Panc1 (cell line): ENCODE data around the gene RASGRP2. TPM values are rescaled to one million over a fixed set of nuclear protein-coding genes. Genes with fewer than 3 reads are reported as not detected.

Experiments
- ATAC-seq: fragments of 200-7000 bp; cut with Tn5 transposase; 2 replicates; pipeline ENCODE4 v1.9.1; 2020; ENCODE audit warnings: mild to moderate bottlenecking, moderate library complexity
- BruUV-seq: library from RNA; stranded (reverse); fragments of 400-500 nt; replicated peaks from 2 replicates; lab custom pipeline; 2021; lab: Mats Ljungman, UMichigan
- CTCF ChIA-PET: fragments of 300-600 bp; sonication (Branson Sonifier 250); formaldehyde crosslinking; loops from one replicate; lab custom pipeline; 2022; ENCODE audit warnings: antibody characterized with exemption; lab: Charles Lee
- POLR2A ChIA-PET: fragments of 300-600 bp; sonication (Branson Sonifier 250); formaldehyde crosslinking; loops from one replicate; lab custom pipeline; 2022; ENCODE audit warnings: antibody characterized with exemption; lab: Charles Lee
- DNase-seq: peaks from one replicate; pipeline ENCODE4 v3.0.0-alpha.2; 2010; ENCODE audit warnings: low read depth, low spot score
- H3K27ac ChIP-seq: 2 replicates; pipeline ENCODE4 v1.5.1; 2011; ENCODE audit warnings: mild to moderate bottlenecking, low read length, inconsistent platforms
- H3K27me3 ChIP-seq: fragments of 200-500 bp; sonication (Bioruptor generic); 2 replicates; pipeline ENCODE4 v1.6.0; 2014; ENCODE audit warnings: low read length, inconsistent platforms; ENCODE audit not compliant: control insufficient read depth, insufficient read depth
- H3K36me3 ChIP-seq: fragments of 200-500 bp; sonication (Bioruptor generic); 2 replicates; pipeline ENCODE4 v1.5.1; 2014; ENCODE audit warnings: inconsistent platforms, mild to moderate bottlenecking, low read length, moderate library complexity; ENCODE audit not compliant: control insufficient read depth, insufficient read depth
- H3K4me1 ChIP-seq: 2 replicates; pipeline ENCODE4 v1.5.1; 2011; ENCODE audit warnings: inconsistent platforms, mild to moderate bottlenecking, low read length, moderate library complexity; ENCODE audit not compliant: control insufficient read depth, insufficient read depth
- H3K4me3 ChIP-seq, 2 experiments: 2 replicates each; pipeline ENCODE4 v1.5.1; 2011 to 2012; ENCODE audit warnings: low read depth in 2 of 2, low read length in 2 of 2, mild to moderate bottlenecking in 2 of 2, inconsistent platforms in 1 of 2, moderate library complexity in 1 of 2
- H3K9me3 ChIP-seq: fragments of 200-500 bp; sonication (Bioruptor generic); 2 replicates; pipeline ENCODE4 v1.5.1; 2014; ENCODE audit warnings: low read depth, mild to moderate bottlenecking, inconsistent platforms, low read length, moderate library complexity; ENCODE audit not compliant: control insufficient read depth, insufficient read depth
- POLR2AphosphoS5 ChIP-seq: IDR thresholded peaks from 2 replicates; pipeline ENCODE4 v1.6.1; 2012; ENCODE audit warnings: mild to moderate bottlenecking, low read depth, low read length, moderate library complexity
- SIN3A ChIP-seq: IDR thresholded peaks from 2 replicates; pipeline ENCODE4 v1.6.1; 2012; ENCODE audit warnings: low read depth, mild to moderate bottlenecking, low read length, moderate library complexity, borderline replicate concordance; ENCODE audit not compliant: insufficient read depth
- TCF7L2 ChIP-seq: IDR thresholded peaks from 2 replicates; pipeline ENCODE4 v1.6.1; 2011; ENCODE audit warnings: mild to moderate bottlenecking, low read depth, low read length, inconsistent platforms
- in situ Hi-C: cut with HindIII; loops from 2 replicates; pipeline ENCODE4 v1.10.0; 2016; ENCODE audit warnings: low sequenced_read_pairs, low pct_unique_long_range_greater_than_20kb
- intact Hi-C: fragments of 100-400 bp; cut with micrococcal nuclease; formaldehyde crosslinking; loops from one replicate; pipeline ENCODE4 v1.10.0; 2022; ENCODE audit not compliant: unreplicated experiment
- total RNA-seq: library from RNA; stranded (reverse); gene quantifications from one replicate; pipeline ENCODE4 v1.2.1, GENCODE V29; 2021; ENCODE audit not compliant: unreplicated experiment
- TF ChIP-seq, protein P1 (sequence below), 2 experiments: IDR thresholded peaks; 2 replicates each; pipeline ENCODE4 v1.6.1; 2011 to 2012; ENCODE audit warnings: low read depth in 2 of 2, control low read depth in 1 of 2, low read length in 1 of 2, mild to moderate bottlenecking in 1 of 2, moderate library complexity in 1 of 2; ENCODE audit not compliant: insufficient read depth in 1 of 2
- TF ChIP-seq, protein P2 (sequence below): fragments of 450-650 bp; IDR thresholded peaks from 2 replicates; pipeline ENCODE4 v1.5.1; 2017; ENCODE audit warnings: mild to moderate bottlenecking

Gene RASGRP2
- total RNA-seq, 1 experiment from 2014 or later, result 3.7 TPM

DNA sequence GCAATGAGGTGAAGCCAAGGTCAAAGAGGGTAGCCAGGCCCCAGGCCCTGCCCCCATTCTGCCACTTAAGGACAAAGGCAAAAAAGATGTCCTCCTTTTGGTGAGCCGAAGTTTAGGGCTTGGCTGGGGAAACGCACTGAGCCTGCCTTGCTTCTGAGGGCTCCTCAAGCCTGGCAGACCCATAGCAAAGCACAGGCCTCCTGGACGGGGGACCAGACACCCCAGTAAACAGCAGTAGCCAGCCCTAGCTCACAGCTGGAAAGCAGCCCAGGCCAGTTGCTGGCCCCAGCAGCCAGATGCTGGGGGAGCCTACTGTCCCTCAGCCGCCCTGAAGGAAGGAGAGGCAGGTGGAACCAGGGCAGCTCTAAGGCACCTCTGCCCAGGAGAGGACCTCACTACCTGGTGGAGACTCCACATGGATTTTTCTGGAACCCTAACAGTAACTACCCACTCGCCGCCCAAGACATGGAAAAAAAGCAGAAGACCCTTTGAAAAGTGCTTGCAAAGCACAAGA, 19.6 kb upstream of the RASGRP2 start:
- in situ Hi-C loops, result no loop called here
- Histone ChIP-seq H3K4me1 (peaks cover 26% of the 10 kb centered on the region), H3K36me3 (peaks cover 22% of the 10 kb centered on the region), H3K27ac (peak overlapping the region; percentile 46), H3K4me3 (no peak overlapping the region), H3K9me3 (no peaks in the 10 kb centered on the region), H3K27me3 (no peaks in the 10 kb centered on the region)
- DNase-seq (no peak), ATAC-seq (no peak)
- CTCF ChIA-PET, result no interaction called here
- TF ChIP-seq SIN3A, result no peak
- TF ChIP-seq, protein P1, sequence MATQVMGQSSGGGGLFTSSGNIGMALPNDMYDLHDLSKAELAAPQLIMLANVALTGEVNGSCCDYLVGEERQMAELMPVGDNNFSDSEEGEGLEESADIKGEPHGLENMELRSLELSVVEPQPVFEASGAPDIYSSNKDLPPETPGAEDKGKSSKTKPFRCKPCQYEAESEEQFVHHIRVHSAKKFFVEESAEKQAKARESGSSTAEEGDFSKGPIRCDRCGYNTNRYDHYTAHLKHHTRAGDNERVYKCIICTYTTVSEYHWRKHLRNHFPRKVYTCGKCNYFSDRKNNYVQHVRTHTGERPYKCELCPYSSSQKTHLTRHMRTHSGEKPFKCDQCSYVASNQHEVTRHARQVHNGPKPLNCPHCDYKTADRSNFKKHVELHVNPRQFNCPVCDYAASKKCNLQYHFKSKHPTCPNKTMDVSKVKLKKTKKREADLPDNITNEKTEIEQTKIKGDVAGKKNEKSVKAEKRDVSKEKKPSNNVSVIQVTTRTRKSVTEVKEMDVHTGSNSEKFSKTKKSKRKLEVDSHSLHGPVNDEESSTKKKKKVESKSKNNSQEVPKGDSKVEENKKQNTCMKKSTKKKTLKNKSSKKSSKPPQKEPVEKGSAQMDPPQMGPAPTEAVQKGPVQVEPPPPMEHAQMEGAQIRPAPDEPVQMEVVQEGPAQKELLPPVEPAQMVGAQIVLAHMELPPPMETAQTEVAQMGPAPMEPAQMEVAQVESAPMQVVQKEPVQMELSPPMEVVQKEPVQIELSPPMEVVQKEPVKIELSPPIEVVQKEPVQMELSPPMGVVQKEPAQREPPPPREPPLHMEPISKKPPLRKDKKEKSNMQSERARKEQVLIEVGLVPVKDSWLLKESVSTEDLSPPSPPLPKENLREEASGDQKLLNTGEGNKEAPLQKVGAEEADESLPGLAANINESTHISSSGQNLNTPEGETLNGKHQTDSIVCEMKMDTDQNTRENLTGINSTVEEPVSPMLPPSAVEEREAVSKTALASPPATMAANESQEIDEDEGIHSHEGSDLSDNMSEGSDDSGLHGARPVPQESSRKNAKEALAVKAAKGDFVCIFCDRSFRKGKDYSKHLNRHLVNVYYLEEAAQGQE (IDR thresholded peaks at IDR 0.05; ENCODE audit: insufficient read depth in 1 of 2, low read depth in 2 of 2, low read length in 1 of 2), result no peak
- no peak for TF ChIP-seq TCF7L2
- no peak; the same call in 1 of the 2 replicates for TF ChIP-seq POLR2AphosphoS5
- TF ChIP-seq, protein P2, sequence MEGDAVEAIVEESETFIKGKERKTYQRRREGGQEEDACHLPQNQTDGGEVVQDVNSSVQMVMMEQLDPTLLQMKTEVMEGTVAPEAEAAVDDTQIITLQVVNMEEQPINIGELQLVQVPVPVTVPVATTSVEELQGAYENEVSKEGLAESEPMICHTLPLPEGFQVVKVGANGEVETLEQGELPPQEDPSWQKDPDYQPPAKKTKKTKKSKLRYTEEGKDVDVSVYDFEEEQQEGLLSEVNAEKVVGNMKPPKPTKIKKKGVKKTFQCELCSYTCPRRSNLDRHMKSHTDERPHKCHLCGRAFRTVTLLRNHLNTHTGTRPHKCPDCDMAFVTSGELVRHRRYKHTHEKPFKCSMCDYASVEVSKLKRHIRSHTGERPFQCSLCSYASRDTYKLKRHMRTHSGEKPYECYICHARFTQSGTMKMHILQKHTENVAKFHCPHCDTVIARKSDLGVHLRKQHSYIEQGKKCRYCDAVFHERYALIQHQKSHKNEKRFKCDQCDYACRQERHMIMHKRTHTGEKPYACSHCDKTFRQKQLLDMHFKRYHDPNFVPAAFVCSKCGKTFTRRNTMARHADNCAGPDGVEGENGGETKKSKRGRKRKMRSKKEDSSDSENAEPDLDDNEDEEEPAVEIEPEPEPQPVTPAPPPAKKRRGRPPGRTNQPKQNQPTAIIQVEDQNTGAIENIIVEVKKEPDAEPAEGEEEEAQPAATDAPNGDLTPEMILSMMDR, result no peak
- intact Hi-C loops, result no loop called here
- POLR2A ChIA-PET, result no interaction called here
- BruUV-seq, result no TSS peak

DNA sequence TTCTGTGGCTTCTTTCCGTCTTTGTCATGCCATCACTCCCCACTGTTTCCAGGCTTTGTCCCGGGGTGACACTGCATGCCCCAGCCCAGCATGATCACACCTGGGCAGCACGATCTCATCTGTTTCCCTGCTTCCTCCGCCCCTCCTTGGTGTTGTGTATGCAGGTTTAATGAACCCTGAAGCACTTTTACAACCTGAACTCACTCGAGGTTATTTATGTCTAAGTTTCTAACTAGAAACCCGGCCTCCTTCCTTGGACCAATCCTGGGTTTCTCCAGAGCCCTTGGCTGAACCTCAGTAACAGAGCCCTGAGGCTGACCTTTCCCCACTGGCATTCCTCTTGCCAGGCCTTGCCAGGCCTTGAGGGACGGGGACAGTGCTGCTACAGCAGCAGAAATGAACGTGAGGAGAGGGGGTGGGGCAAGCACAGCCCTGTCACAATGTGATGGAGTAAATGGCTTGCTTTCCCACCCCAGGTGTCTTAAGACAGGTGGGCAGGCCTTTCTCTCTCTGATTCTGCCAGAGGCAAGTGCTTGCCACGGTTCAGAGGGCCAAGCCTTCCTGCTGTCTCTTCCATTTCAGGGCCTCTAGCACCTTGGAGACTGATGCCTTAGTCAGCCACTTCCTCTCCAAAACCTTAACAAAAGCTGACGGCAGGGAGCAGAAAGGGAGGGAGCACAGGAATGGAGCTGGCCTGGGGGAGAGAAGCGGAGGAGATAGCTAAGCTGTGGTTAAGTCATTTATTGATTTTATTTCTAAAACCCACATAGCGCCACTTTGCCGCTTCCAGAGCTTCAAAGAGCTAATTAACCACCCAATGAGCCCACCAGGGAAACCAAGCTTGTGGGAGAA, 19.0 kb upstream of the RASGRP2 start:
- in situ Hi-C loops, result no loop called here
- peaks cover 16% of the 10 kb centered on the region for H3K36me3 ChIP-seq
- POLR2A ChIA-PET, result no interaction called here

More for the DNA sequence above, 19.0 kb upstream of the RASGRP2 start:
- Histone ChIP-seq H3K4me1 (peaks cover 26% of the 10 kb centered on the region), H3K9me3 (no peaks in the 10 kb centered on the region), H3K4me3 (no peak overlapping the region), H3K27ac (peak overlapping the region; percentile 32), H3K27me3 (no peaks in the 10 kb centered on the region)
- intact Hi-C loops, result no loop called here
- ATAC-seq (no peak), DNase-seq (no peak)
- TF ChIP-seq SIN3A, result no peak
- TF ChIP-seq, protein P2, result no peak
- TF ChIP-seq POLR2AphosphoS5, result no peak
- no peak for TF ChIP-seq TCF7L2
- TF ChIP-seq, protein P1 (IDR thresholded peaks at IDR 0.05; ENCODE audit: insufficient read depth in 1 of 2, low read depth in 2 of 2, low read length in 1 of 2), result no peak
- no TSS peak for BruUV-seq
- CTCF ChIA-PET, result no interaction called here
